ENCODE results near the gene ACTG1. TPM values are rescaled to one million over a fixed set of nuclear protein-coding genes. Genes with fewer than 3 reads are reported as not detected.

Gene ACTG1
- 1,000 to 10,000 TPM; 2,372 to 2,875 (median 2,670) TPM for total RNA-seq

GRCh38 chr17:81512562-81513371 is at the start of gene ACTG1:
Gene ACTG1 (minus strand): TSS chr17:81512799. CDS start chr17:81512354, 445 bp downstream.
- Histone ChIP-seq H3K27me3 (no peaks in the 10 kb centered on the region), H3K4me3 (peak within 1 kb of the TSS; percentile 90 to 96 (median 95)), H3K9me3 (no peaks in the 10 kb centered on the region), H3K4me1 (peaks cover 0 to 49% (median 38%) of the 10 kb centered on the region in 4 donors), H3K36me3 (peaks cover 0 to 47% (median 17%) of the 10 kb centered on the region in 3 donors), H3K27ac (peak within 1 kb of the TSS; percentile 96 to 100 (median 100))
- peak; percentile 86 to 90 for DNase-seq (ENCODE audit: low spot score in 2 of 2)
- TF ChIP-seq POLR2A (IDR thresholded peaks at IDR 0.05) (peak; percentile 92 to 95), EP300 (IDR thresholded peaks at IDR 0.05) (peak; percentile 49 to 99), CTCF (IDR thresholded peaks at IDR 0.05) (peak in 2 of 5 experiments; percentile 24 to 49)
- WGBS, 2 donors: 0 to 1% methylated on average over 18 to 27 of the region's 111 CpGs

GRCh38 chr17:81561494-81561885 is 48.9 kb upstream of the ACTG1 start:
- Histone ChIP-seq H3K4me1 (peaks cover 3 to 12% (median 7%) of the 10 kb centered on the region in 4 donors), H3K9me3 (no peaks in the 10 kb centered on the region), H3K36me3 (peaks cover 0 to 94% (median 7%) of the 10 kb centered on the region in 3 donors), H3K27ac (no peak overlapping the region), H3K4me3 (no peak overlapping the region), H3K27me3 (no peaks in the 10 kb centered on the region)
- 77 to 78% methylated on average over 4 of the region's 4 CpGs for WGBS, 2 donors
- TF ChIP-seq EP300 (IDR thresholded peaks at IDR 0.05) (no peak), CTCF (IDR thresholded peaks at IDR 0.05) (no peak), POLR2A (IDR thresholded peaks at IDR 0.05) (no peak)
- DNase-seq (ENCODE audit: low spot score in 2 of 2): no peak

- 69 to 83% methylated on average over 13 to 19 of the region's 27 CpGs for whole genome bisulfite sequencing, 2 donors
Observed at GRCh38 chr17:81558941-81559806, 46.6 kb upstream of the ACTG1 start.

GRCh38 chr17:81558115-81558468 is 45.5 kb upstream of the ACTG1 start:
- Histone ChIP-seq H3K36me3 (peaks cover 0 to 71% (median 7%) of the 10 kb centered on the region in 3 donors), H3K27ac (no peak overlapping the region), H3K9me3 (no peaks in the 10 kb centered on the region), H3K4me1 (peaks cover 0 to 13% (median 11%) of the 10 kb centered on the region in 4 donors), H3K27me3 (no peaks in the 10 kb centered on the region), H3K4me3 (no peak overlapping the region)
- 80 to 87% methylated on average over 8 to 12 of the region's 12 CpGs for WGBS, 2 donors
- TF ChIP-seq EP300 (IDR thresholded peaks at IDR 0.05) (no peak), CTCF (IDR thresholded peaks at IDR 0.05) (no peak)
- DNase-seq (ENCODE audit: low spot score in 2 of 2): no peak

More at GRCh38 chr17:81558941-81559806, 46.6 kb upstream of the ACTG1 start:
- Histone ChIP-seq H3K36me3 (peaks cover 0 to 82% (median 7%) of the 10 kb centered on the region in 3 donors), H3K9me3 (no peaks in the 10 kb centered on the region), H3K27ac (no peak overlapping the region), H3K27me3 (no peaks in the 10 kb centered on the region), H3K4me3 (no peak overlapping the region), H3K4me1 (peaks cover 0 to 2% (median under 1%) of the 10 kb centered on the region in 4 donors)
- DNase-seq (ENCODE audit: low spot score in 2 of 2): no peak
- TF ChIP-seq CTCF (IDR thresholded peaks at IDR 0.05) (no peak), EP300 (IDR thresholded peaks at IDR 0.05) (no peak), POLR2A (IDR thresholded peaks at IDR 0.05) (no peak)
